G401.6 (cell line): ENCODE results near the gene TENT5A.

Experiments
- FAIRE-seq: peaks from 2 replicates; lab custom pipeline; 2012; peaks lifted over from hg19 to GRCh38; lab: Jason Lieb, UNC

The TENT5A gene

GRCh38 chr6:81700414-81700813, 52.1 kb downstream of the TENT5A start:
- no peak for FAIRE-seq

- FAIRE-seq, result no peak
Measured at GRCh38 chr6:81697559-81697958, 54.9 kb downstream of the TENT5A start.

GRCh38 chr6:81696524-81696923, 56.0 kb downstream of the TENT5A start:
- FAIRE-seq, result no peak
